Measurements from ENCODE around the gene VDAC1. TPM values are rescaled to one million over a fixed set of nuclear protein-coding genes. Genes with fewer than 3 reads are reported as not detected.

VDAC1 gene
- total RNA-seq, 1 experiment from 2014 or later = 395 TPM

DNA sequence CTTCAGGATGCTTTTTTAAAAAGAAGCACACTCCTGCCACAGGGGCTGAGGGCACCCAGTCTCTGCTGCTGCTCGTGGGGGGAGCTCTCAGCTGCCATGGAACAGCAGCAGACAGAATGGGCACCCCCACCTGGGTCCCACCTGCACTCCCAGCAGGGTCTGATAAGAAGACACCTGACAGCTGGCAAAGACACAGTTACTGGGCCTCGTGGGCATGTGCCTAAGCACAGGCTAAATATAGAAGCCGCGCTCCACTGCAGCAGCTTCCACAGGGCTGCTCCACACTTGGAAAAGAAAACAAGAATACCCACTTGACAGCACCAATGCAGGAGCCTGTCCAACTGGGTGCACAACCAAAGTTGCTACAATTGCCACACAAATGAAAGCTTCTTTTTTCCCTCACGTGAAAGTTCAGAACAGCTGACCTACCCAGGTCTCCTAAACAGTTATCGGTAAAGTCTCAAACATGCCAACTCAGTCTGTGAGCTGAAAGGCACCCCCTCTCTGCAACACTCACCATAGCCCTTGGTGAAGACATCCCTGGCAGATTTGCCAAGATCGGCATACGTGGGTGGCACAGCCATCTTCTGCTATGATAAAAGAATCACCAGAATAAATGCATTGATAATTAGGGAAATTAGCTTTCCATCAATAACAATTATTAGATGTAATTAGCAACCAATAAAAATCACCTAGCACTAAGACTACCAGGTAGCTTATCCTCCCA is 12.2 kb downstream of the VDAC1 start:
- Histone ChIP-seq H3K27ac (ENCODE audit: low read length) (peak overlapping the region; percentile 36; the same call in 1 of the 2 replicates), H3K36me3 (ENCODE audit: control insufficient read depth, insufficient read depth, low read length) (peaks cover 18% of the 10 kb centered on the region), H3K9me3 (ENCODE audit: control insufficient read depth, insufficient read depth, low read depth, low read length) (no peaks in the 10 kb centered on the region), H3K4me1 (ENCODE audit: control insufficient read depth, insufficient read depth, low read length) (peaks cover 54% of the 10 kb centered on the region), H3K4me3 (ENCODE audit: low read depth in 2 of 2, low read length in 2 of 2) (no peak overlapping the region), H3K27me3 (ENCODE audit: control insufficient read depth, insufficient read depth, low read length) (no peaks in the 10 kb centered on the region)
- ChIA-PET POLR2A (interaction anchor here (0.6 kb wide), 1 partner anchor 16 kb away, joined by 3 read pairs; no protein-coding TSS in a partner anchor), CTCF (interaction anchor here (0.5 kb wide), 1 partner anchor 16 kb away, joined by 5 read pairs; no protein-coding TSS in a partner anchor)
- intact Hi-C loops (cut with micrococcal nuclease; ENCODE audit: unreplicated experiment) (no loop called here), in situ Hi-C loops (cut with HindIII; ENCODE audit: low pct_unique_long_range_greater_than_20kb, low sequenced_read_pairs) (no loop called here)
- DNase-seq (ENCODE audit: low read depth, low spot score) (no peak), ATAC-seq (no peak)
- no TSS peak for BruUV-seq (replicated peaks)
- TF ChIP-seq REST (IDR thresholded peaks at IDR 0.05; ENCODE audit: insufficient read depth in 1 of 2, low read depth in 2 of 2, low read length in 1 of 2) = no peak
- no peak for TF ChIP-seq SIN3A (IDR thresholded peaks at IDR 0.05; ENCODE audit: borderline replicate concordance, insufficient read depth, low read depth, low read length)
- TF ChIP-seq POLR2AphosphoS5 (IDR thresholded peaks at IDR 0.05; ENCODE audit: low read depth, low read length) = no peak

GRCh38 chr5:133991171-133991910 is 13.4 kb downstream of the VDAC1 start:
- Histone ChIP-seq H3K4me3 (ENCODE audit: low read depth in 2 of 2, low read length in 2 of 2) (no peak overlapping the region), H3K27me3 (ENCODE audit: control insufficient read depth, insufficient read depth, low read length) (no peaks in the 10 kb centered on the region), H3K27ac (ENCODE audit: low read length) (no peak overlapping the region; the same call in 1 of the 2 replicates), H3K9me3 (ENCODE audit: control insufficient read depth, insufficient read depth, low read depth, low read length) (no peaks in the 10 kb centered on the region), H3K4me1 (ENCODE audit: control insufficient read depth, insufficient read depth, low read length) (peaks cover 43% of the 10 kb centered on the region), H3K36me3 (ENCODE audit: control insufficient read depth, insufficient read depth, low read length) (peaks cover 21% of the 10 kb centered on the region)
- ChIA-PET CTCF (no interaction called here), POLR2A (interaction anchor here (0.6 kb wide), 1 partner anchor 17 kb away, joined by 3 read pairs; no protein-coding TSS in a partner anchor)
- TF ChIP-seq, protein P1, sequence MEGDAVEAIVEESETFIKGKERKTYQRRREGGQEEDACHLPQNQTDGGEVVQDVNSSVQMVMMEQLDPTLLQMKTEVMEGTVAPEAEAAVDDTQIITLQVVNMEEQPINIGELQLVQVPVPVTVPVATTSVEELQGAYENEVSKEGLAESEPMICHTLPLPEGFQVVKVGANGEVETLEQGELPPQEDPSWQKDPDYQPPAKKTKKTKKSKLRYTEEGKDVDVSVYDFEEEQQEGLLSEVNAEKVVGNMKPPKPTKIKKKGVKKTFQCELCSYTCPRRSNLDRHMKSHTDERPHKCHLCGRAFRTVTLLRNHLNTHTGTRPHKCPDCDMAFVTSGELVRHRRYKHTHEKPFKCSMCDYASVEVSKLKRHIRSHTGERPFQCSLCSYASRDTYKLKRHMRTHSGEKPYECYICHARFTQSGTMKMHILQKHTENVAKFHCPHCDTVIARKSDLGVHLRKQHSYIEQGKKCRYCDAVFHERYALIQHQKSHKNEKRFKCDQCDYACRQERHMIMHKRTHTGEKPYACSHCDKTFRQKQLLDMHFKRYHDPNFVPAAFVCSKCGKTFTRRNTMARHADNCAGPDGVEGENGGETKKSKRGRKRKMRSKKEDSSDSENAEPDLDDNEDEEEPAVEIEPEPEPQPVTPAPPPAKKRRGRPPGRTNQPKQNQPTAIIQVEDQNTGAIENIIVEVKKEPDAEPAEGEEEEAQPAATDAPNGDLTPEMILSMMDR (IDR thresholded peaks at IDR 0.05) = no peak
- in situ Hi-C loops (cut with HindIII; ENCODE audit: low pct_unique_long_range_greater_than_20kb, low sequenced_read_pairs) (no loop called here), intact Hi-C loops (cut with micrococcal nuclease; ENCODE audit: unreplicated experiment) (no loop called here)
- no TSS peak for BruUV-seq (replicated peaks)
- DNase-seq (ENCODE audit: low read depth, low spot score) (no peak), ATAC-seq (no peak)

- TF ChIP-seq TCF7L2 (IDR thresholded peaks at IDR 0.05; ENCODE audit: low read depth, low read length) (no peak), SIN3A (IDR thresholded peaks at IDR 0.05; ENCODE audit: borderline replicate concordance, insufficient read depth, low read depth, low read length) (no peak), REST (IDR thresholded peaks at IDR 0.05; ENCODE audit: insufficient read depth in 1 of 2, low read depth in 2 of 2, low read length in 1 of 2) (no peak), POLR2AphosphoS5 (IDR thresholded peaks at IDR 0.05; ENCODE audit: low read depth, low read length) (no peak)
- TF ChIP-seq, protein P1 (IDR thresholded peaks at IDR 0.05) = no peak
- Histone ChIP-seq H3K4me1 (ENCODE audit: control insufficient read depth, insufficient read depth, low read length) (peaks cover 36% of the 10 kb centered on the region), H3K27ac (ENCODE audit: low read length) (no peak overlapping the region), H3K4me3 (ENCODE audit: low read depth in 2 of 2, low read length in 2 of 2) (no peak overlapping the region), H3K27me3 (ENCODE audit: control insufficient read depth, insufficient read depth, low read length) (no peaks in the 10 kb centered on the region), H3K9me3 (ENCODE audit: control insufficient read depth, insufficient read depth, low read depth, low read length) (no peaks in the 10 kb centered on the region), H3K36me3 (ENCODE audit: control insufficient read depth, insufficient read depth, low read length) (peaks cover 21% of the 10 kb centered on the region)
- ATAC-seq = no peak
- intact Hi-C loops (cut with micrococcal nuclease; ENCODE audit: unreplicated experiment) (no loop called here), in situ Hi-C loops (cut with HindIII; ENCODE audit: low pct_unique_long_range_greater_than_20kb, low sequenced_read_pairs) (no loop called here)
- POLR2A ChIA-PET = interaction anchor here (0.5 kb wide), 1 partner anchor 450 kb away, joined by 11 read pairs; no protein-coding TSS in a partner anchor
- BruUV-seq (replicated peaks) = no TSS peak
- no peak for DNase-seq (ENCODE audit: low read depth, low spot score)
- CTCF ChIA-PET = no interaction called here
These were observed 14.4 kb downstream of the VDAC1 start for GRCh38 chr5:133990396-133990795.
